GM10266 (cell line): Measurements from ENCODE around the gene SLC25A39.

Source experiments
- DNase-seq: peaks from one replicate; pipeline ENCODE4 v3.0.0; 2012; ENCODE audit errors: extremely low spot score
- CTCF ChIP-seq: IDR thresholded peaks from 2 replicates; pipeline ENCODE4 v1.5.1; 2012; ENCODE audit warnings: mild to moderate bottlenecking, low read depth; ENCODE audit not compliant: control insufficient read depth, insufficient read depth; ENCODE audit errors: missing control alignments

Gene SLC25A39

GRCh38 chr17:44311562-44312181 lies 13.0 kb downstream of the SLC25A39 start:
- no peak for DNase-seq
- no peak for TF ChIP-seq CTCF

GRCh38 chr17:44310609-44311376 lies 13.8 kb downstream of the SLC25A39 start:
- TF ChIP-seq CTCF, result no peak
- peak; percentile 9 for DNase-seq

- DNase-seq, result peak; percentile 16
- TF ChIP-seq CTCF, result no peak
These were observed 14.4 kb downstream of the SLC25A39 start for GRCh38 chr17:44310188-44310587.

GRCh38 chr17:44309472-44309871 lies 15.2 kb downstream of the SLC25A39 start:
- no peak for TF ChIP-seq CTCF
- no peak for DNase-seq

GRCh38 chr17:44308865-44309264 lies 15.8 kb downstream of the SLC25A39 start:
- no peak for TF ChIP-seq CTCF
- no peak for DNase-seq

- DNase-seq, result peak; percentile 90
These were observed 16.3 kb downstream of the SLC25A39 start, which contains the start of gene RUNDC3A for GRCh38 chr17:44308320-44308818. Gene RUNDC3A, plus strand, starts transcription at chr17:44308601. Its CDS starts 232 bp downstream, at chr17:44308833.

More at GRCh38 chr17:44308320-44308818, 16.3 kb downstream of the SLC25A39 start, which contains the start of gene RUNDC3A:
- TF ChIP-seq CTCF, result no peak
